DMS79 treated with DMSO at 0.1 percent for 48 hours (cell line): ENCODE results near the gene KDSR.

Experiments used
- DNase-seq: peaks from one replicate; lab custom pipeline; 2025; lab: John Stamatoyannopoulos, UW

Gene KDSR

DNA sequence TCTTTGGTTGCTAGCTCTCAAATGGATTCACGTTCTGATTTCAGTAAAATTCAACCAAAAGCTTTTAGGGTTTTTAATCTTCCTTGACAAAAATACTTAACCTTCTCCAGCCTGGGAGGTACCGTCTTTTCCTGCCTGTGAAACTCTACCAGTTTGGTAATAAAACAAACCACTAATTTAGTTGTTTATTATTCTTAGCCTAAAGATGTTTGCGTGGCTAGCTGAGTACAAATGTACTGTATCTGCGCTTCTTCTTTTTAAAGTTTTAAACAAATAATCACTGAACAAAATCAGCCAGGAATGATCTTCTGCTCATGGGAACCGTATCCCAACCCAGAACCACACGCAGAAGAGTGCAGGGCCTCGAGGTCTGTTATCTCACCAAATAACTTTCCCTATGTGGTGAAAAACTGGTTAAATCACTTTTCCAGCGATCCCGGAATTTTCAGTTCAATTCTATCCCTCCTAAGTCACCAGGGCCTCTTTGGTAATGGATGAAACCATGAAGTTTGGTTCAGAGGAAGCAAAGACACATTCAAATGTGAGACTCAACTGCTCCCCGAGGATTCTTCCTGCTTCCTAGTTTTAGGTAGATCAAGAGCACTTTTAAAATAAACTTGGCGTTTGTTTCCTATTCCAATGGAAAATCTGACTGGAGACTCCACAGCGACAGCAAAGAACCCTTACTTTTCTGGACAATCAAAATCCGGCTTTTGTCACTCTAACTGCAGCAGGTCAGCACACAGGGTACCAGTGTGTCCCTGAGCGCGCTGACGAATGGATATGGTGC, 83.5 kb downstream of the KDSR start:
- no peak for DNase-seq

- DNase-seq: no peak
Observed at GRCh38 chr18:63282793-63283192, 84.2 kb downstream of the KDSR start.
